ENCODE results near the gene COLEC11. TPM values are rescaled to one million over a fixed set of nuclear protein-coding genes. Genes with fewer than 3 reads are reported as not detected.

Gene COLEC11
- total RNA-seq, 5 donors from 2014 or later (not counting 1 experiment from before 2014, with no cell fraction given) = 0.35 to 1.8 TPM; not detected in 3

- H3K27ac ChIP-seq (ENCODE audit: low read length) = no peak overlapping the region
- H3K27me3 ChIP-seq (replicated peaks in 1 of 2; ENCODE audit: control insufficient read depth in 2 of 2, extremely low read depth in 1 of 2, insufficient read depth in 2 of 2, low read length in 1 of 2) = peaks cover 0 to 3% of the 10 kb centered on the region in 2 experiments
- DNase-seq (no peak), ATAC-seq (replicated peaks in 1 of 4) (no peak)
- H3K4me1 ChIP-seq (ENCODE audit: control insufficient read depth in 1 of 2, extremely low read depth in 1 of 2, insufficient read depth in 2 of 2, low read length in 2 of 2) = peaks cover 0 to 2% of the 10 kb centered on the region in 2 experiments
- no peaks in the 10 kb centered on the region for H3K9me3 ChIP-seq
- peaks cover 3% of the 10 kb centered on the region for H3K36me3 Mint-ChIP-seq
- no peaks in the 10 kb centered on the region for H3K36me3 ChIP-seq (ENCODE audit: control insufficient read depth in 2 of 2, extremely low read depth in 1 of 2, insufficient read depth in 1 of 2, low read length in 1 of 2)
- peaks cover 0 to 3% of the 10 kb centered on the region in 2 donors for H3K27me3 Mint-ChIP-seq
- no peak overlapping the region for H3K4me3 ChIP-seq (ENCODE audit: control insufficient read depth in 1 of 2, extremely low read depth in 1 of 2, low read length in 1 of 2)
- POLR2A ChIA-PET = no interaction called here
- H3K4me1 Mint-ChIP-seq = peaks cover 0 to 17% (median 10%) of the 10 kb centered on the region in 3 donors
- no peak overlapping the region for H3K4me3 Mint-ChIP-seq
- WGBS (ENCODE audit: insufficient coverage) = 80% methylated on average over 10 of the region's 22 CpGs
- CTCF ChIA-PET = no interaction called here
- no peak overlapping the region for H3K27ac Mint-ChIP-seq
- H3K9me3 Mint-ChIP-seq = no peaks in the 10 kb centered on the region
Measured at GRCh38 chr2:3601561-3602271, 6.8 kb downstream of the COLEC11 start.

GRCh38 chr2:3602553-3603339 is 7.8 kb downstream of the COLEC11 start:
- ChIA-PET POLR2A (no interaction called here), CTCF (no interaction called here)

GRCh38 chr2:3603536-3604206 is 8.8 kb downstream of the COLEC11 start:
- Mint-ChIP-seq H3K9me3 (no peaks in the 10 kb centered on the region), H3K4me3 (no peak overlapping the region), H3K27ac (no peak overlapping the region), H3K27me3 (no peaks in the 10 kb centered on the region), H3K36me3 (no peaks in the 10 kb centered on the region), H3K4me1 (peaks cover 5 to 15% (median 6%) of the 10 kb centered on the region in 3 donors)
- Histone ChIP-seq H3K4me1 (ENCODE audit: control insufficient read depth in 1 of 2, extremely low read depth in 1 of 2, insufficient read depth in 2 of 2, low read length in 2 of 2) (peaks cover 0 to 2% of the 10 kb centered on the region in 2 experiments), H3K27ac (ENCODE audit: low read length) (no peak overlapping the region), H3K4me3 (ENCODE audit: control insufficient read depth in 1 of 2, extremely low read depth in 1 of 2, low read length in 1 of 2) (no peak overlapping the region), H3K27me3 (replicated peaks in 1 of 2; ENCODE audit: control insufficient read depth in 2 of 2, extremely low read depth in 1 of 2, insufficient read depth in 2 of 2, low read length in 1 of 2) (no peaks in the 10 kb centered on the region), H3K9me3 (no peaks in the 10 kb centered on the region), H3K36me3 (ENCODE audit: control insufficient read depth in 2 of 2, extremely low read depth in 1 of 2, insufficient read depth in 1 of 2, low read length in 1 of 2) (no peaks in the 10 kb centered on the region)
- ChIA-PET CTCF (no interaction called here), POLR2A (no interaction called here)
- DNase-seq (no peak), ATAC-seq (replicated peaks in 1 of 4) (no peak)
- 85% methylated on average over 15 of the region's 19 CpGs for WGBS (ENCODE audit: insufficient coverage)

More at GRCh38 chr2:3602553-3603339, 7.8 kb downstream of the COLEC11 start:
- no peak overlapping the region for H3K27ac Mint-ChIP-seq
- DNase-seq (no peak), ATAC-seq (replicated peaks in 1 of 4) (no peak)
- WGBS (ENCODE audit: insufficient coverage) = 87% methylated on average over 23 of the region's 25 CpGs
- no peaks in the 10 kb centered on the region for H3K27me3 ChIP-seq (replicated peaks in 1 of 2; ENCODE audit: control insufficient read depth in 2 of 2, extremely low read depth in 1 of 2, insufficient read depth in 2 of 2, low read length in 1 of 2)
- H3K4me3 Mint-ChIP-seq = no peak overlapping the region
- peaks cover 0 to 2% of the 10 kb centered on the region in 2 experiments for H3K4me1 ChIP-seq (ENCODE audit: control insufficient read depth in 1 of 2, extremely low read depth in 1 of 2, insufficient read depth in 2 of 2, low read length in 2 of 2)
- H3K4me1 Mint-ChIP-seq = peaks cover under 1 to 9% (median 6%) of the 10 kb centered on the region in 3 donors
- no peaks in the 10 kb centered on the region for H3K36me3 Mint-ChIP-seq
- no peaks in the 10 kb centered on the region for H3K9me3 Mint-ChIP-seq
- peaks cover 0 to 3% of the 10 kb centered on the region in 2 donors for H3K27me3 Mint-ChIP-seq
- H3K27ac ChIP-seq (ENCODE audit: low read length) = no peak overlapping the region
- H3K9me3 ChIP-seq = no peaks in the 10 kb centered on the region
- H3K4me3 ChIP-seq (ENCODE audit: control insufficient read depth in 1 of 2, extremely low read depth in 1 of 2, low read length in 1 of 2) = no peak overlapping the region
- no peaks in the 10 kb centered on the region for H3K36me3 ChIP-seq (ENCODE audit: control insufficient read depth in 2 of 2, extremely low read depth in 1 of 2, insufficient read depth in 1 of 2, low read length in 1 of 2)

GRCh38 chr2:3604207-3604877 is 9.4 kb downstream of the COLEC11 start:
- H3K27ac ChIP-seq (ENCODE audit: low read length) = no peak overlapping the region
- H3K27ac Mint-ChIP-seq = no peak overlapping the region
- WGBS (ENCODE audit: insufficient coverage) = 96% methylated on average over 8 of the region's 16 CpGs
- H3K27me3 ChIP-seq (replicated peaks in 1 of 2; ENCODE audit: control insufficient read depth in 2 of 2, extremely low read depth in 1 of 2, insufficient read depth in 2 of 2, low read length in 1 of 2) = no peaks in the 10 kb centered on the region
- no peak overlapping the region for H3K4me3 Mint-ChIP-seq
- CTCF ChIA-PET = no interaction called here
- DNase-seq (no peak), ATAC-seq (replicated peaks in 1 of 4) (no peak)
- POLR2A ChIA-PET = no interaction called here
- no peak overlapping the region for H3K4me3 ChIP-seq (ENCODE audit: control insufficient read depth in 1 of 2, extremely low read depth in 1 of 2, low read length in 1 of 2)
- peaks cover 9 to 18% (median 10%) of the 10 kb centered on the region in 3 donors for H3K4me1 Mint-ChIP-seq
- H3K9me3 ChIP-seq = no peaks in the 10 kb centered on the region
- no peaks in the 10 kb centered on the region for H3K27me3 Mint-ChIP-seq
- peaks cover 2% of the 10 kb centered on the region in 2 experiments for H3K4me1 ChIP-seq (ENCODE audit: control insufficient read depth in 1 of 2, extremely low read depth in 1 of 2, insufficient read depth in 2 of 2, low read length in 2 of 2)
- H3K36me3 Mint-ChIP-seq = no peaks in the 10 kb centered on the region
- H3K36me3 ChIP-seq (ENCODE audit: control insufficient read depth in 2 of 2, extremely low read depth in 1 of 2, insufficient read depth in 1 of 2, low read length in 1 of 2) = no peaks in the 10 kb centered on the region
- H3K9me3 Mint-ChIP-seq = no peaks in the 10 kb centered on the region

- ATAC-seq (replicated peaks in 1 of 4) (peak in 2 of 4 experiments; percentile 29 to 52), DNase-seq (peak in 18 of 35 experiments; percentile 10 to 64 (median 34))
- H3K27ac ChIP-seq (ENCODE audit: low read length) = no peak overlapping the region
- H3K9me3 Mint-ChIP-seq = no peaks in the 10 kb centered on the region
- CTCF ChIA-PET = no interaction called here
- POLR2A ChIA-PET = no interaction called here
- no peaks in the 10 kb centered on the region for H3K27me3 Mint-ChIP-seq
- H3K27ac Mint-ChIP-seq = peak overlapping the region in 1 of 2 donors; percentile 59
- H3K36me3 ChIP-seq (ENCODE audit: control insufficient read depth in 2 of 2, extremely low read depth in 1 of 2, insufficient read depth in 1 of 2, low read length in 1 of 2) = no peaks in the 10 kb centered on the region
- H3K9me3 ChIP-seq = no peaks in the 10 kb centered on the region
- peaks cover 2% of the 10 kb centered on the region in 2 experiments for H3K4me1 ChIP-seq (ENCODE audit: control insufficient read depth in 1 of 2, extremely low read depth in 1 of 2, insufficient read depth in 2 of 2, low read length in 2 of 2)
- H3K4me1 Mint-ChIP-seq = peaks cover 9 to 18% (median 10%) of the 10 kb centered on the region in 3 donors
- no peaks in the 10 kb centered on the region for H3K27me3 ChIP-seq (replicated peaks in 1 of 2; ENCODE audit: control insufficient read depth in 2 of 2, extremely low read depth in 1 of 2, insufficient read depth in 2 of 2, low read length in 1 of 2)
- no peaks in the 10 kb centered on the region for H3K36me3 Mint-ChIP-seq
- peak overlapping the region; percentile 36 to 73 (median 64) for H3K4me3 Mint-ChIP-seq
- 89% methylated on average over 15 of the region's 44 CpGs for WGBS (ENCODE audit: insufficient coverage)
- H3K4me3 ChIP-seq (ENCODE audit: control insufficient read depth in 1 of 2, extremely low read depth in 1 of 2, low read length in 1 of 2) = no peak overlapping the region
Measured at GRCh38 chr2:3604991-3605961, 10.4 kb downstream of the COLEC11 start.

All from T-cell (primary cell).